SK-N-SH treated with all-trans-retinoic acid at 6 μM for 48 hours (cell line): ENCODE measurements around the gene ST3GAL6.

Source experiments
- ATAC-seq: fragments of 200-7000 bp; cut with Tn5 transposase; 3 replicates; pipeline ENCODE4 v1.9.1; 2020; ENCODE audit warnings: mild to moderate bottlenecking, moderate library complexity
- ARNTL ChIP-seq: fragments of 450-650 bp; formaldehyde crosslinking; IDR thresholded peaks from 2 replicates; pipeline ENCODE4 v1.5.0; 2020; ENCODE audit warnings: low read depth, mild to moderate bottlenecking, moderate library complexity, borderline replicate concordance
- BACH2 ChIP-seq: fragments of 250-450 bp; sonication (Bioruptor Pico); IDR thresholded peaks from 2 replicates; pipeline ENCODE4 v1.9.0; 2021; ENCODE audit warnings: mild to moderate bottlenecking, borderline replicate concordance
- CSDC2 ChIP-seq: fragments of 250-450 bp; sonication (Bioruptor Pico); IDR thresholded peaks from 2 replicates; pipeline ENCODE4 v1.5.0; 2020; ENCODE audit warnings: mild to moderate bottlenecking, moderate library complexity
- CSRNP3 ChIP-seq: fragments of 250-450 bp; sonication (Bioruptor Pico); IDR thresholded peaks from 2 replicates; pipeline ENCODE4 v1.5.1; 2021; ENCODE audit warnings: mild to moderate bottlenecking, moderate library complexity
- GLIS3 ChIP-seq: fragments of 250-450 bp; sonication (Bioruptor Pico); IDR thresholded peaks from 2 replicates; pipeline ENCODE4 v1.5.0; 2020; ENCODE audit warnings: mild to moderate bottlenecking, moderate library complexity
- ISL1 ChIP-seq: fragments of 250-450 bp; sonication (Bioruptor Pico); IDR thresholded peaks from 2 replicates; pipeline ENCODE4 v2.1.2; 2022; ENCODE audit warnings: mild to moderate bottlenecking, moderate library complexity
- OSR1 ChIP-seq: fragments of 250-450 bp; sonication (Bioruptor Pico); IDR thresholded peaks from 2 replicates; pipeline ENCODE4 v1.8.0; 2022; ENCODE audit warnings: moderate library complexity, mild to moderate bottlenecking, inconsistent platforms
- PATZ1 ChIP-seq: fragments of 250-450 bp; sonication (Bioruptor Pico); IDR thresholded peaks from 2 replicates; pipeline ENCODE4 v1.8.0; 2020; ENCODE audit warnings: mild to moderate bottlenecking, moderate library complexity, borderline replicate concordance
- PPARA ChIP-seq: fragments of 250-450 bp; sonication (Bioruptor Pico); IDR thresholded peaks from 2 replicates; pipeline ENCODE4 v1.5.0; 2020; ENCODE audit warnings: mild to moderate bottlenecking, borderline replicate concordance
- RARB ChIP-seq: fragments of 250-450 bp; sonication (Bioruptor Pico); IDR thresholded peaks from 2 replicates; pipeline ENCODE4 v1.8.0; 2021; ENCODE audit warnings: mild to moderate bottlenecking, moderate library complexity
- SNAI2 ChIP-seq: fragments of 250-450 bp; sonication (Bioruptor Pico); IDR thresholded peaks from 2 replicates; pipeline ENCODE4 v1.5.0; 2020; ENCODE audit warnings: mild to moderate bottlenecking, moderate library complexity
- TCF4 ChIP-seq: fragments of 250-450 bp; sonication (Bioruptor Pico); IDR thresholded peaks from 2 replicates; pipeline ENCODE4 v1.8.0; 2021; ENCODE audit warnings: mild to moderate bottlenecking, moderate library complexity, borderline replicate concordance
- TOX ChIP-seq: fragments of 250-450 bp; sonication (Bioruptor Pico); IDR thresholded peaks from 2 replicates; pipeline ENCODE4 v1.8.0; 2021; ENCODE audit warnings: mild to moderate bottlenecking, moderate library complexity, borderline replicate concordance
- ZC3H10 ChIP-seq: fragments of 250-450 bp; sonication (Bioruptor Pico); IDR thresholded peaks from 2 replicates; pipeline ENCODE4 v1.5.1; 2021; ENCODE audit warnings: mild to moderate bottlenecking, moderate library complexity
- ZFP3 ChIP-seq: fragments of 250-450 bp; sonication (Bioruptor Pico); IDR thresholded peaks from 2 replicates; pipeline ENCODE4 v1.5.0; 2020; ENCODE audit warnings: mild to moderate bottlenecking, moderate library complexity
- ZFP30 ChIP-seq: fragments of 450-650 bp; formaldehyde crosslinking; IDR thresholded peaks from 2 replicates; pipeline ENCODE4 v1.5.0; 2022; ENCODE audit warnings: mild to moderate bottlenecking, moderate library complexity
- ZNF565 ChIP-seq: fragments of 450-650 bp; formaldehyde crosslinking; conservative IDR thresholded peaks from 2 replicates; pipeline ENCODE4 v1.5.0; 2020; ENCODE audit warnings: low read depth, mild to moderate bottlenecking, moderate library complexity
- ZNF70 ChIP-seq: fragments of 450-650 bp; formaldehyde crosslinking; IDR thresholded peaks from 2 replicates; pipeline ENCODE4 v1.5.0; 2020; ENCODE audit warnings: mild to moderate bottlenecking, moderate library complexity
- ZNF8 ChIP-seq: fragments of 450-650 bp; formaldehyde crosslinking; IDR thresholded peaks from 2 replicates; pipeline ENCODE4 v1.5.0; 2020; ENCODE audit warnings: mild to moderate bottlenecking, moderate library complexity
- TF ChIP-seq, protein P1 (sequence below): fragments of 250-450 bp; sonication (Bioruptor Pico); IDR thresholded peaks from 2 replicates; pipeline ENCODE4 v1.8.0; 2021; ENCODE audit warnings: low read depth, mild to moderate bottlenecking, moderate library complexity, borderline replicate concordance

The ST3GAL6 gene

DNA sequence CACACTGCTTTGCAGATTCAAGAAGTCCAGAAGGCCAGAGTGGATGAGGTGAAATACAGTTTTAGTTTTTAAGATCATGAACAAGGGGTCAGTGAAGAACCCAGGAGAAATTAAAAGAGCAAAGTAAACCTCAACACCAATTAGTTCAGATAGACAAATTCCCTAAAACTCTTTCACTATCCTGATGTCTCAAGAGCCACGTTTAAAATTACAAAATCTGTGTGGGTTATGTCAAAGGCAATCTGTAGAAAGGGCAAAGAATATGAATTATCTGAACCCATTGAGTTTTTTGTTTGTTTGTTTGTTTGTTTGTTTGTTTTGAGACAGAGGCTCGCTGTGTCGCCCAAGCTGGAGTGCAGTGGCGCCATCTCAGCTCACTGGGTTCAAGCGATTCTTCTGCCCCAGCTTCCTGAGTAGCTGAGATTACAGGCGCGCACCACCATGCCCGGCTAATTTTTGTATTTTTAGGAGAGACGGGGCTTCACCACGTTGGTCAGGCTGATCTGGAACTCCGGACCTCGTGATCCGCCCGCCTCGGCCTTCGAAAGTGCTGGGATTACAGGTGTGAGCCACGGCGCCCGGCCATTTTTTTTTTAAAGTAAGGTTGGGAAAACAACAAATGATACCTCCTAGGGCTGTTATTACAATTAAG is 32.1 kb upstream of the ST3GAL6 start:
- no peak for ATAC-seq
- TF ChIP-seq ISL1 (CRISPR knock-in tag): no peak
- no peak for TF ChIP-seq ZC3H10 (CRISPR knock-in tag)
- TF ChIP-seq ZNF8 (CRISPR knock-in tag): no peak
- no peak for TF ChIP-seq OSR1 (CRISPR knock-in tag)
- TF ChIP-seq CSRNP3: no peak
- TF ChIP-seq ZNF565 (CRISPR knock-in tag): no peak

DNA sequence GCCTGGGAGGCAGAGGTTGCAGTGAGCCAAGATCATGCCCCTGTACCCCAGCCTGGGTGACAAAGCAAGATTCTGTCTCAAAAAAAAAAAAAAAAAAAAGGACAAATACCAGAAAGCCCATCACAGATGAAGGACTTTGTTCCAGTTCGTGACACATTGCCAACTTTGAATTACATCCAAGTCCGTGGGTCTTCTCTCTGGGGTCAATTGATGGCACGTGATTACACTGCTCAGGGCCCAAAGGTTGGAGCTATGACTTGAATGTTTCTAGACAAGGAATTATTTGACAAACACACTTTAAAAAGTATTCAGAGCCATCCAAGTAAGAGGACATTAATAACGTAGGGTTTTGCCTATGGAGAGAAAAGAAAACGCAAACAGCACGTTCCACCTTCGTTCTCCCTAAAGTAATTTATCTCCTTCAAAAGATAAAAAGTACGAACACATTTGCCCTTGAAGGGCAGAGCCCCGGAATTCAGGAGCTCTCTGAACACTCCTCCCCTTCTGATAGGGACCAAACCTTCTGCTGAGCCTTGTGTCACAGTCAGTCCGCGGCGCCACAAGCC is 31.3 kb upstream of the ST3GAL6 start:
- TF ChIP-seq PPARA: no peak
- TF ChIP-seq ZFP3 (CRISPR knock-in tag): no peak
- no peak for TF ChIP-seq RARB (CRISPR knock-in tag)
- no peak for TF ChIP-seq GLIS3
- TF ChIP-seq ZC3H10 (CRISPR knock-in tag): no peak
- TF ChIP-seq BACH2 (CRISPR knock-in tag): no peak
- no peak for TF ChIP-seq OSR1 (CRISPR knock-in tag)
- no peak for TF ChIP-seq PATZ1
- no peak for TF ChIP-seq ZFP30
- TF ChIP-seq TCF4 (CRISPR knock-in tag): no peak
- TF ChIP-seq ARNTL (CRISPR knock-in tag): no peak
- ATAC-seq: peak; percentile 67

GRCh38 chr3:98732286-98733052 is 30.7 kb upstream of the ST3GAL6 start:
- TF ChIP-seq ZNF565 (CRISPR knock-in tag): no peak
- peak; percentile 82 for ATAC-seq

DNA sequence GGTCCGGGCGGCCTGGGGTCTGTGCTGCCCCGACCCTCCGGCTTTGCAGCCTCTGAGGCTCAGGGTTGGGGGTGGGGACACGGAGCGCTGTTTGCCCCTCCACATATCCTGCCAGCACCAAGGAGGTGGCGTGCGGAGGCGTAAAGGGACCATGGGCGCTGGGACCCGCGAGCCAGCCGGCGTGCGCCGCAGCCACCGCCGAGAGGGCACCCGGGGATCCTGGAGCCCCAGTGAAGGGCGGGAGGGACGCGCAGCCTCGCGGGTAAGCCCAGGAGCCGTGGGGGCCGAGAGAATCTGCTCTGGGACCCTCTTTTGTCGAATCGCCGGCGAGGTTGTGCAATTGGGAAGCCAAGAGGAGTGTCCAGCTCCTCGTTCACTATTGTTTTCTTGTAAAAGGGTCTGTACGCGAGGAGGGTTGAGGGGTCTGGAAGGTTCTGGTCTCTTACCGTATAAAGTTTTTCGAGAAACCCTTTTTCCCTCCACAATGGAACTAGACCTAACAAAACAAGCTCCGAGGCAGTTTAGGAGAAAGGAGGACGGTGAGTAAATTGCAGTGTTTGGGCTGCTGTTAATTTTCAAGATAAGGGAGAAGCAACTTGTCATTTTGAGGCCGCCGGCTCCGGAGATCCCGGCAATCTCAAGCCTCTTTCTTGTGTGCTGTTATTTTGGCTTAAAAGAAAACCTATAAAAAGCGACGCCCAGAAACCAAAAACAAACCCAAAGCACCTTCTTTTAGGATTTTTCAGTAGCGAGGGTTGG is 29.9 kb upstream of the ST3GAL6 start:
- TF ChIP-seq TOX (CRISPR knock-in tag) (no peak), ZNF565 (CRISPR knock-in tag) (no peak), ZNF70 (no peak), PATZ1 (no peak)
- TF ChIP-seq, all 23 proteins: peak for 0
- ATAC-seq: peak; percentile 59

- peak; percentile 2; the same call in 2 of the 3 replicates for ATAC-seq
- TF ChIP-seq PATZ1: no peak
- no peak for TF ChIP-seq CSDC2
- TF ChIP-seq, protein P1, sequence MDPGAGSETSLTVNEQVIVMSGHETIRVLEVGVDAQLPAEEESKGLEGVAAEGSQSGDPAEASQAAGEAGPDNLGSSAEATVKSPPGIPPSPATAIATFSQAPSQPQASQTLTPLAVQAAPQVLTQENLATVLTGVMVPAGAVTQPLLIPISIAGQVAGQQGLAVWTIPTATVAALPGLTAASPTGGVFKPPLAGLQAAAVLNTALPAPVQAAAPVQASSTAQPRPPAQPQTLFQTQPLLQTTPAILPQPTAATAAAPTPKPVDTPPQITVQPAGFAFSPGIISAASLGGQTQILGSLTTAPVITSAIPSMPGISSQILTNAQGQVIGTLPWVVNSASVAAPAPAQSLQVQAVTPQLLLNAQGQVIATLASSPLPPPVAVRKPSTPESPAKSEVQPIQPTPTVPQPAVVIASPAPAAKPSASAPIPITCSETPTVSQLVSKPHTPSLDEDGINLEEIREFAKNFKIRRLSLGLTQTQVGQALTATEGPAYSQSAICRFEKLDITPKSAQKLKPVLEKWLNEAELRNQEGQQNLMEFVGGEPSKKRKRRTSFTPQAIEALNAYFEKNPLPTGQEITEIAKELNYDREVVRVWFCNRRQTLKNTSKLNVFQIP (CRISPR knock-in tag): no peak
- no peak for TF ChIP-seq ISL1 (CRISPR knock-in tag)
- no peak for TF ChIP-seq ZFP30
- no peak for TF ChIP-seq CSRNP3
- TF ChIP-seq ARNTL (CRISPR knock-in tag): no peak
- no peak for TF ChIP-seq ZFP3 (CRISPR knock-in tag)
- TF ChIP-seq BACH2 (CRISPR knock-in tag): no peak
- no peak for TF ChIP-seq PPARA
- no peak for TF ChIP-seq SNAI2 (CRISPR knock-in tag)
These were observed 29.3 kb upstream of the ST3GAL6 start for GRCh38 chr3:98733812-98734281.
